Measurements from ENCODE around the gene TTK. TPM values are rescaled to one million over a fixed set of nuclear protein-coding genes. Genes with fewer than 3 reads are reported as not detected.

The TTK gene
- total and polyA plus RNA-seq, 4 donors: under 0.01 to 21.1 (median 0.53) TPM

DNA sequence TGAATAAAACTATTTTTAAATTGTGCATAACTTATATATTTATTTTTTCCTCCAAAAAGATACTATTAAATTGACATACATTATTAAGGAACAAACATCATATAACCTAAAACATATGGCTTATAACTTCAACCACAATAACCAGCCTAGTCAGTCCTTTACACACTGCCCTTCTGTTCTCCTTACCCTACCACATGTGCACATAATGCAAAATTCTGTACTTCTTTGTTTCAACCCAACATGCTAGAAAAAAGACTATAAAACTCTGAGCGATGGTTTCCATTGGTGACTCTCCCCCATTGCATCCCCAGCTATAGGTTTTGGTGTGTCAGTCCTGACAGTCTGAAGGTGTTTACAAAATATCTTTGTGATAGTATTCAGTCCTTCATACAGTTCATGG is 14.8 kb upstream of the TTK start:
- Histone ChIP-seq H3K9ac (ENCODE audit: low read depth in 1 of 2, low read length in 2 of 2) (no peak overlapping the region), H3K9me3 (ENCODE audit: control insufficient read depth in 4 of 4, low read length in 3 of 4) (no peaks in the 10 kb centered on the region), H3K4me3 (ENCODE audit: low read depth in 1 of 3, low read length in 3 of 3) (no peak overlapping the region), H3K4me1 (ENCODE audit: control insufficient read depth in 4 of 4, insufficient read depth in 4 of 4, low read length in 3 of 4) (no peaks in the 10 kb centered on the region), H3K27ac (ENCODE audit: low read depth in 1 of 2, low read length in 2 of 2) (no peak overlapping the region), H3K36me3 (ENCODE audit: control insufficient read depth in 4 of 4, insufficient read depth in 3 of 4, low read depth in 1 of 4, low read length in 3 of 4) (no peaks in the 10 kb centered on the region), H3K27me3 (ENCODE audit: control insufficient read depth in 4 of 4, insufficient read depth in 4 of 4, low read length in 3 of 4) (no peaks in the 10 kb centered on the region)
- TF ChIP-seq HNF4A (conservative IDR thresholded peaks at IDR 0.05) (no peak), EGR1 (IDR thresholded peaks at IDR 0.05; ENCODE audit: low read depth in 2 of 2) (no peak), RXRA (IDR thresholded peaks at IDR 0.05) (no peak), GABPA (IDR thresholded peaks at IDR 0.05 in 1 of 2, conservative IDR thresholded peaks at IDR 0.05 in 1 of 2) (no peak), FOXA1 (IDR thresholded peaks at IDR 0.05) (no peak), SP1 (IDR thresholded peaks at IDR 0.05) (no peak), HNF4G (IDR thresholded peaks at IDR 0.05) (no peak)
- TF ChIP-seq, protein P1, sequence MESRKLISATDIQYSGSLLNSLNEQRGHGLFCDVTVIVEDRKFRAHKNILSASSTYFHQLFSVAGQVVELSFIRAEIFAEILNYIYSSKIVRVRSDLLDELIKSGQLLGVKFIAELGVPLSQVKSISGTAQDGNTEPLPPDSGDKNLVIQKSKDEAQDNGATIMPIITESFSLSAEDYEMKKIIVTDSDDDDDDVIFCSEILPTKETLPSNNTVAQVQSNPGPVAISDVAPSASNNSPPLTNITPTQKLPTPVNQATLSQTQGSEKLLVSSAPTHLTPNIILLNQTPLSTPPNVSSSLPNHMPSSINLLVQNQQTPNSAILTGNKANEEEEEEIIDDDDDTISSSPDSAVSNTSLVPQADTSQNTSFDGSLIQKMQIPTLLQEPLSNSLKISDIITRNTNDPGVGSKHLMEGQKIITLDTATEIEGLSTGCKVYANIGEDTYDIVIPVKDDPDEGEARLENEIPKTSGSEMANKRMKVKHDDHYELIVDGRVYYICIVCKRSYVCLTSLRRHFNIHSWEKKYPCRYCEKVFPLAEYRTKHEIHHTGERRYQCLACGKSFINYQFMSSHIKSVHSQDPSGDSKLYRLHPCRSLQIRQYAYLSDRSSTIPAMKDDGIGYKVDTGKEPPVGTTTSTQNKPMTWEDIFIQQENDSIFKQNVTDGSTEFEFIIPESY (IDR thresholded peaks at IDR 0.05): no peak
- TF ChIP-seq, protein P2, sequence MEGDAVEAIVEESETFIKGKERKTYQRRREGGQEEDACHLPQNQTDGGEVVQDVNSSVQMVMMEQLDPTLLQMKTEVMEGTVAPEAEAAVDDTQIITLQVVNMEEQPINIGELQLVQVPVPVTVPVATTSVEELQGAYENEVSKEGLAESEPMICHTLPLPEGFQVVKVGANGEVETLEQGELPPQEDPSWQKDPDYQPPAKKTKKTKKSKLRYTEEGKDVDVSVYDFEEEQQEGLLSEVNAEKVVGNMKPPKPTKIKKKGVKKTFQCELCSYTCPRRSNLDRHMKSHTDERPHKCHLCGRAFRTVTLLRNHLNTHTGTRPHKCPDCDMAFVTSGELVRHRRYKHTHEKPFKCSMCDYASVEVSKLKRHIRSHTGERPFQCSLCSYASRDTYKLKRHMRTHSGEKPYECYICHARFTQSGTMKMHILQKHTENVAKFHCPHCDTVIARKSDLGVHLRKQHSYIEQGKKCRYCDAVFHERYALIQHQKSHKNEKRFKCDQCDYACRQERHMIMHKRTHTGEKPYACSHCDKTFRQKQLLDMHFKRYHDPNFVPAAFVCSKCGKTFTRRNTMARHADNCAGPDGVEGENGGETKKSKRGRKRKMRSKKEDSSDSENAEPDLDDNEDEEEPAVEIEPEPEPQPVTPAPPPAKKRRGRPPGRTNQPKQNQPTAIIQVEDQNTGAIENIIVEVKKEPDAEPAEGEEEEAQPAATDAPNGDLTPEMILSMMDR (IDR thresholded peaks at IDR 0.05; ENCODE audit: low read depth, low read length, missing input control): no peak
- TF ChIP-seq, protein P3, sequence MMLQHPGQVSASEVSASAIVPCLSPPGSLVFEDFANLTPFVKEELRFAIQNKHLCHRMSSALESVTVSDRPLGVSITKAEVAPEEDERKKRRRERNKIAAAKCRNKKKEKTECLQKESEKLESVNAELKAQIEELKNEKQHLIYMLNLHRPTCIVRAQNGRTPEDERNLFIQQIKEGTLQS (IDR thresholded peaks at IDR 0.05): no peak
- 94% methylated on average over 1 of the region's 1 CpG for WGBS
- DNase-seq (ENCODE audit: low spot score): no peak

DNA sequence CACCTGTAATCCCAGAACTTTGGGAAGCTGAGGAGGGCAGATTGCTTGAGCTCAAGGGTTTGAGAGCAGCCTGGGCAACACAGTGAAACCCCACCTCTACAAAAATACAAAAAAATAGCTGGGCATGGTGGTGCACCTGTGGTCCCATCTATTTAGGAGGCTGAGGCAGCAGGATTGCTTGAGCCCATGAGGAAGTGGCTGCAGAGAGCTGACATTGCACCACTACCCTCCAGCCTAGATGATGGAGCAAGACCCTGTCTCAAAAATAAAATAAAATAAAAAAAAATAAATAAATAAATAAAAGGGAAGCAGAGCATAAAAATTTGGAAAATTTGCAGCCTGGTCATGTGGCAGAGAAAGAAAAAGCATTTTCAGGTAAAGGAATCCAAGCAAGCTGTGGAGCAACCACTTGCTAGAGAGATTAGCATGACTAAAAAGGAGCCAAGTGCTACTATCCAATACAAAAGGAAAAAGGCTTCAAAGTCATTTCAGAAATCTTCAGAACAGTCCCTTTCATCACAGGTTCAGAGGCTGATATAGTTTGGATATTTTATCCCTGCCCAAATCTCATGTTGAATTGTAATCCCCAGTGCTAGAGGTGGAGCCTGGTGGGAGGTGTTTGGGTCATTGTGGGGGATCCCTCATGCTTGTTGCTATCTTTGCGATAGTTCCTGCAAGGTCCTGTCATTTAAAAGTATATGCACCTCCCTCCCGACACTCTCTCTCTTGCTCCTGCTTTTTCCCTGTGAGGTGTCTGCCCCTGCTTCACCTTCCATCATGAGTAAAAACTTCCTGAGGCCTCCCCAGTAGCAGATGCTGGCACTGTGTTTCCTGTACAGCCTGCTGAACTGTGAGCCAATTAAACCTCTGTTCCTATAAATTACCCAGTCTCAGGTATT is 11.2 kb upstream of the TTK start:
- H3K9ac ChIP-seq (ENCODE audit: low read depth in 1 of 2, low read length in 2 of 2): no peak overlapping the region
- H3K36me3 ChIP-seq (ENCODE audit: control insufficient read depth in 4 of 4, insufficient read depth in 3 of 4, low read depth in 1 of 4, low read length in 3 of 4): no peaks in the 10 kb centered on the region
- H3K4me3 ChIP-seq (ENCODE audit: low read depth in 1 of 3, low read length in 3 of 3): no peak overlapping the region
- no peaks in the 10 kb centered on the region for H3K27me3 ChIP-seq (ENCODE audit: control insufficient read depth in 4 of 4, insufficient read depth in 4 of 4, low read length in 3 of 4)
- 83% methylated on average over 2 of the region's 2 CpGs for WGBS
- H3K27ac ChIP-seq (ENCODE audit: low read depth in 1 of 2, low read length in 2 of 2): no peak overlapping the region
- H3K9me3 ChIP-seq (ENCODE audit: control insufficient read depth in 4 of 4, low read length in 3 of 4): no peaks in the 10 kb centered on the region
- no peaks in the 10 kb centered on the region for H3K4me1 ChIP-seq (ENCODE audit: control insufficient read depth in 4 of 4, insufficient read depth in 4 of 4, low read length in 3 of 4)
- no peak for DNase-seq (ENCODE audit: low spot score)
- TF ChIP-seq EGR1 (IDR thresholded peaks at IDR 0.05; ENCODE audit: low read depth in 2 of 2) (no peak), RXRA (IDR thresholded peaks at IDR 0.05) (no peak), HNF4G (IDR thresholded peaks at IDR 0.05) (no peak)
- TF ChIP-seq, protein P4, sequence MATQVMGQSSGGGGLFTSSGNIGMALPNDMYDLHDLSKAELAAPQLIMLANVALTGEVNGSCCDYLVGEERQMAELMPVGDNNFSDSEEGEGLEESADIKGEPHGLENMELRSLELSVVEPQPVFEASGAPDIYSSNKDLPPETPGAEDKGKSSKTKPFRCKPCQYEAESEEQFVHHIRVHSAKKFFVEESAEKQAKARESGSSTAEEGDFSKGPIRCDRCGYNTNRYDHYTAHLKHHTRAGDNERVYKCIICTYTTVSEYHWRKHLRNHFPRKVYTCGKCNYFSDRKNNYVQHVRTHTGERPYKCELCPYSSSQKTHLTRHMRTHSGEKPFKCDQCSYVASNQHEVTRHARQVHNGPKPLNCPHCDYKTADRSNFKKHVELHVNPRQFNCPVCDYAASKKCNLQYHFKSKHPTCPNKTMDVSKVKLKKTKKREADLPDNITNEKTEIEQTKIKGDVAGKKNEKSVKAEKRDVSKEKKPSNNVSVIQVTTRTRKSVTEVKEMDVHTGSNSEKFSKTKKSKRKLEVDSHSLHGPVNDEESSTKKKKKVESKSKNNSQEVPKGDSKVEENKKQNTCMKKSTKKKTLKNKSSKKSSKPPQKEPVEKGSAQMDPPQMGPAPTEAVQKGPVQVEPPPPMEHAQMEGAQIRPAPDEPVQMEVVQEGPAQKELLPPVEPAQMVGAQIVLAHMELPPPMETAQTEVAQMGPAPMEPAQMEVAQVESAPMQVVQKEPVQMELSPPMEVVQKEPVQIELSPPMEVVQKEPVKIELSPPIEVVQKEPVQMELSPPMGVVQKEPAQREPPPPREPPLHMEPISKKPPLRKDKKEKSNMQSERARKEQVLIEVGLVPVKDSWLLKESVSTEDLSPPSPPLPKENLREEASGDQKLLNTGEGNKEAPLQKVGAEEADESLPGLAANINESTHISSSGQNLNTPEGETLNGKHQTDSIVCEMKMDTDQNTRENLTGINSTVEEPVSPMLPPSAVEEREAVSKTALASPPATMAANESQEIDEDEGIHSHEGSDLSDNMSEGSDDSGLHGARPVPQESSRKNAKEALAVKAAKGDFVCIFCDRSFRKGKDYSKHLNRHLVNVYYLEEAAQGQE (IDR thresholded peaks at IDR 0.05): no peak

Data from liver (tissue), 9 donors.